ENCODE results near the gene ACTMAP. TPM values are rescaled to one million over a fixed set of nuclear protein-coding genes. Genes with fewer than 3 reads are reported as not detected.

The ACTMAP gene
- total and polyA plus RNA-seq, 7 donors, result 5.1 to 13.3 (median 8.9) TPM

- WGBS, 3 donors, result 2 to 6% (median 4%) methylated on average over 16 of the region's 16 CpGs
- TF ChIP-seq, protein P1, sequence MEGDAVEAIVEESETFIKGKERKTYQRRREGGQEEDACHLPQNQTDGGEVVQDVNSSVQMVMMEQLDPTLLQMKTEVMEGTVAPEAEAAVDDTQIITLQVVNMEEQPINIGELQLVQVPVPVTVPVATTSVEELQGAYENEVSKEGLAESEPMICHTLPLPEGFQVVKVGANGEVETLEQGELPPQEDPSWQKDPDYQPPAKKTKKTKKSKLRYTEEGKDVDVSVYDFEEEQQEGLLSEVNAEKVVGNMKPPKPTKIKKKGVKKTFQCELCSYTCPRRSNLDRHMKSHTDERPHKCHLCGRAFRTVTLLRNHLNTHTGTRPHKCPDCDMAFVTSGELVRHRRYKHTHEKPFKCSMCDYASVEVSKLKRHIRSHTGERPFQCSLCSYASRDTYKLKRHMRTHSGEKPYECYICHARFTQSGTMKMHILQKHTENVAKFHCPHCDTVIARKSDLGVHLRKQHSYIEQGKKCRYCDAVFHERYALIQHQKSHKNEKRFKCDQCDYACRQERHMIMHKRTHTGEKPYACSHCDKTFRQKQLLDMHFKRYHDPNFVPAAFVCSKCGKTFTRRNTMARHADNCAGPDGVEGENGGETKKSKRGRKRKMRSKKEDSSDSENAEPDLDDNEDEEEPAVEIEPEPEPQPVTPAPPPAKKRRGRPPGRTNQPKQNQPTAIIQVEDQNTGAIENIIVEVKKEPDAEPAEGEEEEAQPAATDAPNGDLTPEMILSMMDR (IDR thresholded peaks at IDR 0.05), result no peak
- H3K27me3 ChIP-seq (ENCODE audit: insufficient read depth in 3 of 3, low read length in 2 of 3), result no peaks in the 10 kb centered on the region
- peak overlapping the region; percentile 76 for H3K4me3 ChIP-seq
- H3K4me1 ChIP-seq, result peaks cover 43% of the 10 kb centered on the region
- peak in 3 of 4 donors; percentile 16 to 62 (median 47) for ATAC-seq
- H3K9me3 ChIP-seq, result no peaks in the 10 kb centered on the region
- peaks cover 2 to 14% of the 10 kb centered on the region in 2 donors for H3K36me3 ChIP-seq (ENCODE audit: insufficient read depth in 1 of 2, low read depth in 1 of 2)
- DNase-seq, result peak; percentile 75 to 88
- intact Hi-C loops (cut with DNase I), result loop anchor here in 1 of 2 donors (5.0 kb wide), 2 partner anchors 33 to 88 kb away; partner anchors contain the start of genes ACTMAP and SNRPA
- peak overlapping the region; percentile 96 for H3K27ac ChIP-seq
Measured at GRCh38 chr19:40718774-40719391, 31.4 kb downstream of the ACTMAP start.

DNA sequence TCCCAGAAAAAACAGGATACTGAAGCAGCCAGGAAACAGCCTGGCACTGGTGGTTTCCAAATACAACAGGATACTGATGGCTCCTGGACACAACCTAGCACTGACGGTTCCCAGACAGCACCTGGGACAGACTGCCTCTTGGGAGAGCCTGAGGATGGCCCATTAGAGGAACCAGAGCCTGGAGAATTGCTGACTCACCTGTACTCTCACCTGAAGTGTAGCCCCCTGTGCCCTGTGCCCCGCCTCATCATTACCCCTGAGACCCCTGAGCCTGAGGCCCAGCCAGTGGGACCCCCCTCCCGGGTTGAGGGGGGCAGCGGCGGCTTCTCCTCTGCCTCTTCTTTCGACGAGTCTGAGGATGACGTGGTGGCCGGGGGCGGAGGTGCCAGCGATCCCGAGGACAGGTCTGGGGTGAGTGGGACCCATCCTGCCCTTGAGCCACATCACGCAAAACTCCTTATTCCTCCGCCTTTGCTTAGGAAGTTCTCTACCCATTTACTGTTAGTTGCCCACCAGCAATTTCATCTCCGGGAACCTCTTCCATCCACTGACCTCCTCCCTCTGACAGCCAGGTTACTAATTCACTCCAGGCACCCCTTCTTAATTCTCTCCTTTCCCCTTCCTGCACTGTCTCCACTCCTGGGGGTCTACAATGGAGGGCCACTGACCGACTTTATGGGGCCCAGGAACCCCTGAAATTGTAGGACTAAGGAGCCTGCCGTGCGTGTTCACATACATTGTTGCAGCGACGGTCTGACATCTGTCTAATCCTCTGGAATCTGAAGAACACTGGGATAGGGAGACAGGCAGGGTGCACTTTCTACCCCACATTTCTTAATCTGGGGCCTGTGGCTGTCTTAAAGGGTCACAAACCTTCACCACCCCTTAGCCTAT, 32.1 kb downstream of the ACTMAP start:
- H3K4me1 ChIP-seq, result peaks cover 43% of the 10 kb centered on the region
- intact Hi-C loops (cut with DNase I), result loop anchor here in 1 of 2 donors (5.0 kb wide), 2 partner anchors 34 to 89 kb away; partner anchors contain the start of genes ACTMAP and SNRPA
- DNase-seq, result peak in 1 of 2 donors; percentile 58

DNA sequence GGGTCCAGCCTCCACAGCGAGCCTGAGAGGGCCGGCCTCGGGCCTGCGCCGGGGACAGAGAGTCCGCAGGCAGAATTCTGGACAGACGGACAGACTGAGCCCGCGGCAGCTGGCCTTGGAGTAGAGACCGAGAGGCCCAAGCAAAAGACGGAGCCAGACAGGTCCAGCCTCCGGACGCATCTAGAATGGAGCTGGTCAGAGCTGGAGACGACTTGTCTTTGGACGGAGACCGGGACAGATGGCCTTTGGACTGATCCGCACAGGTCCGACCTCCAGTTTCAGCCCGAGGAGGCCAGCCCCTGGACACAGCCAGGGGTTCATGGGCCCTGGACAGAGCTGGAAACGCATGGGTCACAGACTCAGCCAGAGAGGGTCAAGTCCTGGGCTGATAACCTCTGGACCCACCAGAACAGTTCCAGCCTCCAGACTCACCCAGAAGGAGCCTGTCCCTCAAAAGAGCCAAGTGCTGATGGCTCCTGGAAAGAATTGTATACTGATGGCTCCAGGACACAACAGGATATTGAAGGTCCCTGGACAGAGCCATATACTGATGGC, 32.9 kb downstream of the ACTMAP start:
- intact Hi-C loops (cut with DNase I), result loop anchor here in 1 of 2 donors (5.0 kb wide), 2 partner anchors 35 to 90 kb away; partner anchors contain the start of genes ACTMAP and SNRPA
- TF ChIP-seq, protein P1 (IDR thresholded peaks at IDR 0.05), result no peak
- DNase-seq (no peak), ATAC-seq (no peak)
- H3K36me3 ChIP-seq (ENCODE audit: insufficient read depth in 1 of 2, low read depth in 1 of 2), result peaks cover 0 to 15% of the 10 kb centered on the region in 2 donors
- WGBS, 3 donors, result 0% methylated on average over 20 of the region's 20 CpGs
- peak overlapping the region; percentile 96 for H3K27ac ChIP-seq
- H3K4me1 ChIP-seq, result peaks cover 42% of the 10 kb centered on the region
- no peaks in the 10 kb centered on the region for H3K9me3 ChIP-seq
- peak overlapping the region; percentile 76 for H3K4me3 ChIP-seq
- no peaks in the 10 kb centered on the region for H3K27me3 ChIP-seq (ENCODE audit: insufficient read depth in 3 of 3, low read length in 2 of 3)

More for the DNA sequence above, 32.1 kb downstream of the ACTMAP start:
- Histone ChIP-seq H3K27me3 (ENCODE audit: insufficient read depth in 3 of 3, low read length in 2 of 3) (no peaks in the 10 kb centered on the region), H3K9me3 (no peaks in the 10 kb centered on the region), H3K36me3 (ENCODE audit: insufficient read depth in 1 of 2, low read depth in 1 of 2) (peaks cover 0 to 9% of the 10 kb centered on the region in 2 donors), H3K4me3 (peak overlapping the region; percentile 76), H3K27ac (peak overlapping the region; percentile 96)
- TF ChIP-seq, protein P1 (IDR thresholded peaks at IDR 0.05), result no peak
- WGBS, 3 donors, result 33 to 42% (median 39%) methylated on average over 18 to 20 of the region's 20 CpGs
- no peak for ATAC-seq

- intact Hi-C loops (cut with DNase I), result loop anchor here in 1 of 2 donors (5.0 kb wide), 2 partner anchors 36 to 91 kb away; partner anchors contain the start of genes ACTMAP and SNRPA
- Histone ChIP-seq H3K36me3 (ENCODE audit: insufficient read depth in 1 of 2, low read depth in 1 of 2) (peaks cover 0 to 18% of the 10 kb centered on the region in 2 donors), H3K4me3 (peak within 1 kb of the TSS; percentile 76), H3K9me3 (no peaks in the 10 kb centered on the region), H3K4me1 (peaks cover 37% of the 10 kb centered on the region), H3K27me3 (ENCODE audit: insufficient read depth in 3 of 3, low read length in 2 of 3) (no peaks in the 10 kb centered on the region), H3K27ac (peak within 1 kb of the TSS; percentile 96)
- DNase-seq (peak; percentile 100), ATAC-seq (peak; percentile 81 to 86 (median 82))
- WGBS, 3 donors, result 1% methylated on average over 61 to 76 of the region's 76 CpGs
- TF ChIP-seq, protein P1 (IDR thresholded peaks at IDR 0.05), result peak; percentile 32
Measured at GRCh38 chr19:40716482-40717324, 33.6 kb downstream of the ACTMAP start, which contains the start of the genes COQ8B and ITPKC. Gene COQ8B (minus strand): TSS chr19:40716886. CDS start chr19:40714632, 2,254 bp downstream. Gene ITPKC (plus strand): TSS chr19:40717112. CDS start chr19:40717136, 24 bp downstream.
